GM12875 (cell line): ENCODE data around the gene PADI2.

Source experiments
- H3K4me3 ChIP-seq: one replicate; pipeline ENCODE4 v1.5.1; 2011; ENCODE audit warnings: low read depth, low read length, control low read depth
- CTCF ChIP-seq: IDR thresholded peaks from 2 replicates; pipeline ENCODE4 v1.5.1; 2011; ENCODE audit warnings: low read depth, mild to moderate bottlenecking, control low read depth, inconsistent platforms, low read length, moderate library complexity, borderline replicate concordance; ENCODE audit not compliant: insufficient read depth

The PADI2 gene

DNA sequence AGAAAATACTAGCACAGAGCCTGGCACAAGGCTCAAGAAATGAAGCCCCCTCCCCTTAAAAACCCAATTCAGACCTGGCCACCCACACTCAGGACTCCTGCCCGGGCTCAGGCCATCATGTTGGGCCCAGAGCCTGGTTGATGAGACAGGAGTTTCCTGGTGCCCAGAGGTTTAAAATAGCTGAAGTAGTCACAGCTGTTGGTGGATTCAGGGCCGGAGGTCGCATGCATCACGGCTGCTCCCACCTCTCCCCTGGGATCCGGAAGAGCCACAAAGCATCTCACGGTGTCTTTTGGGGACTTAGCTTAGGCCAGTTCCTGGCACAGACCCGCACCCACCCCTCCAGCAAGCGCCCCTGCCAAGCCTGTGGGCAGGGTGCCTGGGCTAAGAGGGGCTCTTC is 2.6 kb upstream of the PADI2 start:
- no peak for TF ChIP-seq CTCF
- H3K4me3 ChIP-seq, result no peak overlapping the region

- no peak overlapping the region for H3K4me3 ChIP-seq
- no peak for TF ChIP-seq CTCF
These were observed 1.9 kb upstream of the PADI2 start for GRCh38 chr1:17120962-17121837.

DNA sequence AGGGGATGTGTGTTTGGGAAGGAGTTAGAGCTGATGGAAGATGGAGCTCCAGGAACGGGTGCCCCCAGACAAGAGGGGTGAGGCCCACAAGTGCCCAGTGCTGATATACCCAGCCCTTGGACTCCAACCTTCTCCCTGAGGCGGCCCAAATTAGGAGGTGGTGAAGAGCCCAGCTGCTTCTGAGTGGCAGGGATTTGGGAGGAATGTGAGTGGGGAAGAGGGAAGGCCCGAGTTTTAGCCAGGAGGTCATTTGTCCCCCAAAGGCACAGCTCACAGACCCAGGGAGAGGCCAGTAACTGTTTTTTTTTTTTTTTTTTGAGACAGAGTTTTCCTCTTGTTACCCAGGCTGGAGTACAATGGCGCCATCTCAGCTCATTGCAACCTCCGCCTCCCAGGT is 1.2 kb upstream of the PADI2 start:
- H3K4me3 ChIP-seq, result no peak overlapping the region
- no peak for TF ChIP-seq CTCF

DNA sequence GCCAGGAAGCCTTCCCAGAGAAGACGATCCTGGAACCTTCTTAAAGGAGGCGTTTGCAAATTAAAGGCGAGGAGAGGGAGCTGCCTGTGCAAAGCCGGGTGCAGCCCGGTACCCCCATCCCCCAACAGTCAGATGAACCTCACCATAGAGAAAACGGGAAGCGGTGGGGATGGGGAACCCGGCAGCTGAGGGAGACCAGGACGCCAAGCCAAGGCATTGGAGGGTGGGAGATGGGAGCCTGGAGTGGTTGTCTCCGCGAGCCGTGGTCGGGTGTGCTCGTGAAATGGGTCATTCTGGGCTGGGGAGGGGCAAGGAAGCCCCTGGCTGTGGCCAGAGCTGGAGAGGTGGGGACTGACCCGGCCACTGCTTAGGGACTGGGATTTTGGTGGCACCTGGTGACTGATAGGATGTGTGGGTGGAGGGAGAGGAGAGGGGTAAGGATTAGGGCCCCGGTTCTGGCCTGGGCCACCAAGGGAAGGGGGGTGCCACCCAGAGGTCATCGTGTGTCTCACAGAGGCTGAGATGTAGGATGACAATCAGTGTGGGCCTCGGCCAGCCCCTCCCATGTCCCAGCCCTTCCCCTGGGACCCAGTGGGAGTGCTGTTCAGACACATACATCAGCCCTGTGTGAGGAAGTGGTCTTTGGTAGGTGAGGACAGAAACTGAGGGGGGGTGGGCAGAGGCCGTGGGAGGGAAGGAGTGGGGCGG is 676 bp upstream of the PADI2 start:
- TF ChIP-seq CTCF, result no peak
- no peak overlapping the region for H3K4me3 ChIP-seq

DNA sequence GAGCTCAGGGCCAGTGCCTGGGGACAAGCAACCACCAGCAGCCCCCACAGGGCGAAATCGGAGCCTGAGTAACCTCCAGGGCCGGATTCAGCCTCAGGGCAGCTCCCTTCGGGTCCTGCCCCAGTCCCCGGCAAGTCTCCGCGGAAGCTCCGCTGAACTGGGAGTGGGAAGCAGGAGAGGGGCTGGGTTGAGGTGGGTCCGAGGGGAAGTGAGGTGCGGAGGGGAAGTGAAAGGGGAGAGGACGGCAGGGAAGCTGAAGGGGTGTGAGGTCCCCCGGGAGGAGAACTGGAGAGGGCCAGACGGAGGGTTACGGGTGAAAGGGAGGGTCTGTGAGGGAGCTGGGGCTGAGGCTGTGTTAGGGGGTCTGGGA is 560 bp downstream of the PADI2 start:
- TF ChIP-seq CTCF, result no peak
- peak overlapping the region; percentile 16 for H3K4me3 ChIP-seq

- no peak overlapping the region for H3K4me3 ChIP-seq
- no peak for TF ChIP-seq CTCF
These were observed 983 bp downstream of the PADI2 start for GRCh38 chr1:17118268-17118667.
